Hippocampal formation (tissue), 2 donors: ENCODE results near the gene CKAP4.

Experiments used
- DNase-seq, 2 donors: peaks; one replicate each; lab custom pipeline; 2025; lab: John Stamatoyannopoulos, UW

The CKAP4 gene

GRCh38 chr12:106197906-106198623 is 49.8 kb downstream of the CKAP4 start:
- DNase-seq = no peak

- DNase-seq = peak in 1 of 2 donors; percentile 50
Measured at GRCh38 chr12:106195621-106196027, 52.2 kb downstream of the CKAP4 start.

- DNase-seq = no peak
Measured at GRCh38 chr12:106194351-106194750, 53.5 kb downstream of the CKAP4 start.

GRCh38 chr12:106193394-106194215 is 54.2 kb downstream of the CKAP4 start:
- DNase-seq = peak in 1 of 2 donors; percentile 5

- peak in 1 of 2 donors; percentile 3 for DNase-seq
Measured at GRCh38 chr12:106192659-106193393, 55.0 kb downstream of the CKAP4 start.

GRCh38 chr12:106190581-106190980 is 57.2 kb downstream of the CKAP4 start:
- DNase-seq = no peak

GRCh38 chr12:106189341-106189740 is 58.5 kb downstream of the CKAP4 start:
- DNase-seq = no peak

- no peak for DNase-seq
Measured at GRCh38 chr12:106188256-106188655, 59.6 kb downstream of the CKAP4 start.
